Measurements from ENCODE around the gene ALCAM.

ALCAM gene

GRCh38 chr3:105362021-105362665 is 4.6 kb upstream of the ALCAM start:
- Histone ChIP-seq H3K4me3 (no peak overlapping the region), H3K27ac (peak overlapping the region; percentile 7 to 56)
- TF ChIP-seq CTCF (IDR thresholded peaks at IDR 0.05), result no peak
- DNase-seq (ENCODE audit: low spot score), result no peak

- no peak for TF ChIP-seq CTCF (IDR thresholded peaks at IDR 0.05)
- Histone ChIP-seq H3K4me3 (no peak overlapping the region), H3K27ac (no peak overlapping the region)
- no peak for DNase-seq (ENCODE audit: low spot score)
Measured at GRCh38 chr3:105364128-105364527, 2.6 kb upstream of the ALCAM start.

- no peak for DNase-seq (ENCODE audit: low spot score)
- Histone ChIP-seq H3K27ac (peak overlapping the region in 1 of 2 donors; percentile 88), H3K4me3 (no peak overlapping the region)
- TF ChIP-seq CTCF (IDR thresholded peaks at IDR 0.05), result no peak
Measured at GRCh38 chr3:105365081-105365390, 1.7 kb upstream of the ALCAM start.

GRCh38 chr3:105365391-105366325 is 1.1 kb upstream of the ALCAM start:
- H3K27ac ChIP-seq, result peak overlapping the region; percentile 74 to 88
- no peak for DNase-seq (ENCODE audit: low spot score)
- H3K4me3 ChIP-seq, result peak overlapping the region; percentile 80
- TF ChIP-seq CTCF (IDR thresholded peaks at IDR 0.05), result no peak

- TF ChIP-seq CTCF (IDR thresholded peaks at IDR 0.05), result no peak
Measured at GRCh38 chr3:105367063-105367405, 325 bp downstream of the ALCAM start.

GRCh38 chr3:105367406-105368213 is 901 bp downstream of the ALCAM start:
- peak; percentile 78 for DNase-seq (ENCODE audit: low spot score)
- Histone ChIP-seq H3K27ac (peak overlapping the region; percentile 74 to 90), H3K4me3 (peak overlapping the region; percentile 80)
- TF ChIP-seq CTCF (IDR thresholded peaks at IDR 0.05), result no peak

More at GRCh38 chr3:105367063-105367405, 325 bp downstream of the ALCAM start:
- Histone ChIP-seq H3K4me3 (peak overlapping the region; percentile 80), H3K27ac (peak overlapping the region; percentile 74 to 90)
- DNase-seq (ENCODE audit: low spot score), result peak; percentile 78

Data from coronary artery (tissue), 2 donors.